ENCODE data around the gene ADGRV1. TPM values are rescaled to one million over a fixed set of nuclear protein-coding genes. Genes with fewer than 3 reads are reported as not detected.

Gene ADGRV1
- total RNA-seq, 1 experiment from 2014 or later = not detected

GRCh38 chr5:90529939-90530677, 28.5 kb upstream of the ADGRV1 start:
- CTCF ChIA-PET = interaction anchor here (0.6 to 3.8 kb wide), 35 partner anchors 9 to 1804 kb away, joined by 3 to 79 read pairs (median 4); partner anchors contain the start of genes CETN3, MBLAC2 and POLR3G
- peak; percentile 84 for DNase-seq (ENCODE audit: unreplicated experiment)
- POLR2A ChIA-PET = interaction anchor here (0.6 to 3.7 kb wide), 10 partner anchors 22 to 120 kb away, joined by 3 to 122 read pairs (median 13); partner anchors contain the start of genes CETN3, MBLAC2 and POLR3G
- no peaks in the 10 kb centered on the region for H3K9me3 Mint-ChIP-seq (ENCODE audit: unreplicated experiment)
- peaks cover 41% of the 10 kb centered on the region for H3K27me3 Mint-ChIP-seq (ENCODE audit: insufficient read depth, unreplicated experiment)
- peak overlapping the region; percentile 95 for H3K4me3 Mint-ChIP-seq (ENCODE audit: unreplicated experiment)
- intact Hi-C loops (cut with micrococcal nuclease) = loop anchor here (1.0 to 5.0 kb wide), 5 partner anchors 56 to 263 kb away; partner anchors contain the start of genes MBLAC2 and POLR3G
- peaks cover 21% of the 10 kb centered on the region for H3K4me1 Mint-ChIP-seq (ENCODE audit: insufficient read depth, unreplicated experiment)
- no TSS peak for BruUV-seq (replicated peaks)
- peak; percentile 66 for TF ChIP-seq CTCF (IDR thresholded peaks at IDR 0.05; ENCODE audit: unreplicated experiment)
- H3K27ac Mint-ChIP-seq (ENCODE audit: low read depth, unreplicated experiment) = peak overlapping the region; percentile 77
- H3K36me3 Mint-ChIP-seq (ENCODE audit: insufficient read depth, unreplicated experiment) = peaks cover 7% of the 10 kb centered on the region

- CTCF ChIA-PET = interaction anchor here (0.6 to 3.8 kb wide), 29 partner anchors 10 to 1802 kb away, joined by 3 to 79 read pairs (median 4); partner anchors contain the start of genes CETN3, MBLAC2 and POLR3G
These were observed 27.7 kb upstream of the ADGRV1 start for GRCh38 chr5:90530736-90531487.

GRCh38 chr5:90533794-90534193, 24.8 kb upstream of the ADGRV1 start:
- CTCF ChIA-PET = no interaction called here
- Mint-ChIP-seq H3K4me1 (ENCODE audit: insufficient read depth, unreplicated experiment) (no peaks in the 10 kb centered on the region), H3K36me3 (ENCODE audit: insufficient read depth, unreplicated experiment) (no peaks in the 10 kb centered on the region), H3K9me3 (ENCODE audit: unreplicated experiment) (no peaks in the 10 kb centered on the region), H3K27me3 (ENCODE audit: insufficient read depth, unreplicated experiment) (peaks cover 70% of the 10 kb centered on the region), H3K27ac (ENCODE audit: low read depth, unreplicated experiment) (no peak overlapping the region), H3K4me3 (ENCODE audit: unreplicated experiment) (no peak overlapping the region)
- BruUV-seq (replicated peaks) = no TSS peak
- intact Hi-C loops (cut with micrococcal nuclease) = loop anchor here (5.0 kb wide), 2 partner anchors 249 to 266 kb away; no protein-coding TSS in a partner anchor
- TF ChIP-seq CTCF (IDR thresholded peaks at IDR 0.05; ENCODE audit: unreplicated experiment) = no peak
- DNase-seq (ENCODE audit: unreplicated experiment) = no peak
- POLR2A ChIA-PET = interaction anchor here (2.6 kb wide), 1 partner anchor 124 kb away, joined by 12 read pairs; the partner anchor contains the start of gene CETN3

More at GRCh38 chr5:90530736-90531487, 27.7 kb upstream of the ADGRV1 start:
- no peak for TF ChIP-seq CTCF (IDR thresholded peaks at IDR 0.05; ENCODE audit: unreplicated experiment)
- no peaks in the 10 kb centered on the region for H3K36me3 Mint-ChIP-seq (ENCODE audit: insufficient read depth, unreplicated experiment)
- peak; percentile 21 for DNase-seq (ENCODE audit: unreplicated experiment)
- H3K9me3 Mint-ChIP-seq (ENCODE audit: unreplicated experiment) = no peaks in the 10 kb centered on the region
- intact Hi-C loops (cut with micrococcal nuclease) = loop anchor here (1.0 to 5.0 kb wide), 4 partner anchors 92 to 264 kb away; no protein-coding TSS in a partner anchor
- POLR2A ChIA-PET = interaction anchor here (0.6 to 3.7 kb wide), 7 partner anchors 25 to 120 kb away, joined by 3 to 122 read pairs (median 34); partner anchors contain the start of genes CETN3, MBLAC2 and POLR3G
- H3K27ac Mint-ChIP-seq (ENCODE audit: low read depth, unreplicated experiment) = no peak overlapping the region
- BruUV-seq (replicated peaks) = no TSS peak
- H3K27me3 Mint-ChIP-seq (ENCODE audit: insufficient read depth, unreplicated experiment) = peaks cover 49% of the 10 kb centered on the region
- no peak overlapping the region for H3K4me3 Mint-ChIP-seq (ENCODE audit: unreplicated experiment)
- H3K4me1 Mint-ChIP-seq (ENCODE audit: insufficient read depth, unreplicated experiment) = peaks cover 21% of the 10 kb centered on the region
